Keratinocyte (primary cell): ENCODE measurements around the gene NOS1AP. TPM values are rescaled to one million over a fixed set of nuclear protein-coding genes. Genes with fewer than 3 reads are reported as not detected.

ENCODE experiments used
- DNase-seq: peaks from one replicate; pipeline ENCODE4 v3.0.0-alpha.2; 2011; ENCODE audit warnings: low read depth, missing footprints, low spot score
- FAIRE-seq: peaks from 2 replicates; lab custom pipeline; 2011; peaks lifted over from hg19 to GRCh38; lab: Jason Lieb, UNC
- H2AFZ ChIP-seq: 2 replicates; pipeline ENCODE4 v1.6.0; 2012; ENCODE audit warnings: low read length, control low read depth, inconsistent platforms; ENCODE audit not compliant: control insufficient read depth
- H3K27ac ChIP-seq: 2 replicates; pipeline ENCODE4 v1.5.1; 2011; ENCODE audit warnings: low read length; ENCODE audit not compliant: control insufficient read depth, insufficient read depth
- H3K27me3 ChIP-seq: 3 replicates; pipeline ENCODE4 v1.6.0; 2011; ENCODE audit warnings: low read length; ENCODE audit not compliant: control insufficient read depth, insufficient read depth; ENCODE audit errors: extremely low read depth
- H3K36me3 ChIP-seq, 2 experiments: 2 replicates in 1 of 2; 3 replicates in 1 of 2; pipeline ENCODE4 v1.5.1; 2011; ENCODE audit warnings: low read length in 2 of 2, mild to moderate bottlenecking in 1 of 2; ENCODE audit not compliant: control insufficient read depth in 2 of 2, insufficient read depth in 2 of 2; ENCODE audit errors: extremely low read depth in 1 of 2
- H3K4me1 ChIP-seq: 3 replicates; pipeline ENCODE4 v1.5.1; 2011; ENCODE audit warnings: low read length; ENCODE audit not compliant: control insufficient read depth, insufficient read depth; ENCODE audit errors: extremely low read depth
- H3K4me2 ChIP-seq: 3 replicates; pipeline ENCODE4 v1.6.0; 2011; ENCODE audit warnings: low read depth, low read length; ENCODE audit not compliant: control insufficient read depth, insufficient read depth; ENCODE audit errors: extremely low read depth
- H3K4me3 ChIP-seq, 3 experiments: fragments of 200-600 bp in 1 of 3; sonication (generic) in 1 of 3; 2 replicates in 2 of 3; 3 replicates in 1 of 3; pipeline ENCODE4 v1.5.1; 2011 to 2016; ENCODE audit warnings: low read length in 3 of 3, mild to moderate bottlenecking in 3 of 3, control low read depth in 2 of 3, inconsistent platforms in 1 of 3, low read depth in 1 of 3, mixed read lengths in 1 of 3, mixed run types in 1 of 3, moderate library complexity in 1 of 3; ENCODE audit not compliant: control insufficient read depth in 2 of 3, insufficient read depth in 2 of 3; ENCODE audit errors: extremely low read depth in 1 of 3
- H3K79me2 ChIP-seq: 2 replicates; pipeline ENCODE4 v1.6.0; 2012; ENCODE audit warnings: low read length; ENCODE audit not compliant: control insufficient read depth, insufficient read depth
- H3K9ac ChIP-seq: 3 replicates; pipeline ENCODE4 v1.6.0; 2011; ENCODE audit warnings: low read length; ENCODE audit not compliant: control insufficient read depth, insufficient read depth; ENCODE audit errors: extremely low read depth
- H3K9me1 ChIP-seq: 3 replicates; pipeline ENCODE4 v1.6.0; 2011; ENCODE audit warnings: low read length; ENCODE audit not compliant: control insufficient read depth, insufficient read depth; ENCODE audit errors: extremely low read depth
- H3K9me3 ChIP-seq: 2 replicates; pipeline ENCODE4 v1.5.1; 2012; ENCODE audit warnings: low read depth, low read length; ENCODE audit not compliant: control insufficient read depth
- H4K20me1 ChIP-seq: 3 replicates; pipeline ENCODE4 v1.6.0; 2011; ENCODE audit warnings: low read length; ENCODE audit not compliant: control insufficient read depth, insufficient read depth; ENCODE audit errors: extremely low read depth
- EZH2 ChIP-seq: IDR thresholded peaks from one replicate; pipeline ENCODE4 v1.6.1; 2012; ENCODE audit warnings: inconsistent platforms, mild to moderate bottlenecking, low read length, moderate library complexity
- dilution Hi-C: fragments of 300-500 bp; cut with MboI; formaldehyde crosslinking; loops from one replicate; pipeline ENCODE4 v1.7.0; 2020; ENCODE audit warnings: low sequenced_read_pairs; ENCODE audit not compliant: extremely low pct_ligation_motif_present
- polyA plus RNA-seq, 5 experiments: library from polyadenylated mRNA; depleted of rRNA in 3 of 5; stranded (reverse) in 3 of 5; stranded (forward) in 1 of 5; unstranded in 1 of 5; fragments of >200 nt; gene quantifications; 1 replicate in 1 of 5; 2 replicates in 3 of 5; 3 replicates in 1 of 5; pipeline versions ENCODE4 v1.2.1 to v1.2.3, GENCODE V29; 2011 to 2012; ENCODE audit warnings: missing spikeins in 2 of 5, low read depth in 1 of 5, low replicate concordance in 1 of 5
- TF ChIP-seq, protein P1 (sequence below), 3 experiments: IDR thresholded peaks in 1 of 3; conservative IDR thresholded peaks in 1 of 3; optimal IDR thresholded peaks in 1 of 3; 2 replicates in 2 of 3; 3 replicates in 1 of 3; pipeline versions ENCODE3 to v1.5.1; 2011; ENCODE audit warnings: low read length in 3 of 3, mild to moderate bottlenecking in 3 of 3, moderate library complexity in 2 of 3, control low read depth in 1 of 3, inconsistent platforms in 1 of 3; ENCODE audit not compliant: insufficient read depth in 2 of 3; ENCODE audit errors: extremely low read depth in 1 of 3

Gene NOS1AP
- polyA plus RNA-seq, 1 donor (not counting 4 experiments of a cell fraction or from before 2014, with no cell fraction given) = not detected

- dilution Hi-C loops = no loop called here
These were observed 165.8 kb downstream of the NOS1AP start for GRCh38 chr1:162235241-162235800.

DNA sequence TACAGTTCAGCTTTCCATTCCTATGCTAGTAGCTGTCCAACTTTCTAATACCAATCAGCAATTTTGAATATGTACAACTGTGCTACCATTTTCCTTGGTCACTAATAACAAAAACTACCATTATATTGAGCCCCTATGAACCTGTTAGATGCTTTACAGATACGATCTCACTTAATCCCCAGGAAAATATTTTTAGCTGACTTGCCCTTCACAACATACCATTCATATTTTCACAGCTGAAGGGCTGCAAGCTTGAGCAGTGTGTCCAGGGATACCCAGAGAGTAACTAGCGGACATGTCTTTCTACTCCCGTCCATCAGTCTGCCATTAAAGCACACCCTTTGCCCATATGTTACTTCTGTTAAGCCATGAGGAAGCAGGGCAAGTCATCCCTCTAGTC, 166.7 kb downstream of the NOS1AP start:
- TF ChIP-seq, protein P1, sequence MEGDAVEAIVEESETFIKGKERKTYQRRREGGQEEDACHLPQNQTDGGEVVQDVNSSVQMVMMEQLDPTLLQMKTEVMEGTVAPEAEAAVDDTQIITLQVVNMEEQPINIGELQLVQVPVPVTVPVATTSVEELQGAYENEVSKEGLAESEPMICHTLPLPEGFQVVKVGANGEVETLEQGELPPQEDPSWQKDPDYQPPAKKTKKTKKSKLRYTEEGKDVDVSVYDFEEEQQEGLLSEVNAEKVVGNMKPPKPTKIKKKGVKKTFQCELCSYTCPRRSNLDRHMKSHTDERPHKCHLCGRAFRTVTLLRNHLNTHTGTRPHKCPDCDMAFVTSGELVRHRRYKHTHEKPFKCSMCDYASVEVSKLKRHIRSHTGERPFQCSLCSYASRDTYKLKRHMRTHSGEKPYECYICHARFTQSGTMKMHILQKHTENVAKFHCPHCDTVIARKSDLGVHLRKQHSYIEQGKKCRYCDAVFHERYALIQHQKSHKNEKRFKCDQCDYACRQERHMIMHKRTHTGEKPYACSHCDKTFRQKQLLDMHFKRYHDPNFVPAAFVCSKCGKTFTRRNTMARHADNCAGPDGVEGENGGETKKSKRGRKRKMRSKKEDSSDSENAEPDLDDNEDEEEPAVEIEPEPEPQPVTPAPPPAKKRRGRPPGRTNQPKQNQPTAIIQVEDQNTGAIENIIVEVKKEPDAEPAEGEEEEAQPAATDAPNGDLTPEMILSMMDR (optimal IDR thresholded peaks at IDR 0.05 in 1 of 3, IDR thresholded peaks at IDR 0.05 in 1 of 3, conservative IDR thresholded peaks at IDR 0.05 in 1 of 3; ENCODE audit: extremely low read depth in 1 of 3, insufficient read depth in 2 of 3, low read length in 3 of 3) = no peak
- TF ChIP-seq EZH2 = no peak
- no peak overlapping the region for H2AFZ ChIP-seq
- FAIRE-seq = no peak
- H4K20me1 ChIP-seq = no peaks in the 10 kb centered on the region
- H3K9me3 ChIP-seq = no peaks in the 10 kb centered on the region
- no peak overlapping the region for H3K9ac ChIP-seq
- no peak for DNase-seq
- H3K9me1 ChIP-seq = no peaks in the 10 kb centered on the region
- H3K27me3 ChIP-seq = peaks cover 4% of the 10 kb centered on the region
- H3K4me2 ChIP-seq = no peak overlapping the region
- no peak overlapping the region for H3K4me3 ChIP-seq
- H3K27ac ChIP-seq = no peak overlapping the region
- H3K36me3 ChIP-seq = no peaks in the 10 kb centered on the region
- H3K4me1 ChIP-seq = peaks cover 3% of the 10 kb centered on the region
- dilution Hi-C loops = no loop called here
- no peaks in the 10 kb centered on the region for H3K79me2 ChIP-seq

More at GRCh38 chr1:162235241-162235800, 165.8 kb downstream of the NOS1AP start:
- H3K27me3 ChIP-seq = peaks cover 4% of the 10 kb centered on the region
- no peak overlapping the region for H3K4me2 ChIP-seq
- FAIRE-seq = no peak
- TF ChIP-seq, protein P1 (optimal IDR thresholded peaks at IDR 0.05 in 1 of 3, IDR thresholded peaks at IDR 0.05 in 1 of 3, conservative IDR thresholded peaks at IDR 0.05 in 1 of 3; ENCODE audit: extremely low read depth in 1 of 3, insufficient read depth in 2 of 3, low read length in 3 of 3) = no peak
- no peak for TF ChIP-seq EZH2
- H3K4me1 ChIP-seq = peaks cover 2% of the 10 kb centered on the region
- H3K79me2 ChIP-seq = no peaks in the 10 kb centered on the region
- DNase-seq = no peak
- H3K9me1 ChIP-seq = no peaks in the 10 kb centered on the region
- H2AFZ ChIP-seq = no peak overlapping the region
- H3K9ac ChIP-seq = no peak overlapping the region
- no peak overlapping the region for H3K27ac ChIP-seq
- no peak overlapping the region for H3K4me3 ChIP-seq
- no peaks in the 10 kb centered on the region for H4K20me1 ChIP-seq
- no peaks in the 10 kb centered on the region for H3K36me3 ChIP-seq
- no peaks in the 10 kb centered on the region for H3K9me3 ChIP-seq
